A673 (cell line): ENCODE data around the gene CDKAL1.

Experiments used
- EZH2 ChIP-seq: fragments of 200-600 bp; sonication (generic); IDR thresholded peaks from 2 replicates; pipeline ENCODE4 v1.6.1; 2017; ENCODE audit warnings: borderline replicate concordance, low read depth, mild to moderate bottlenecking, mixed read lengths, antibody characterized with exemption, low read length; ENCODE audit not compliant: poor library complexity, severe bottlenecking
- TF ChIP-seq, protein P1 (sequence below): fragments of 300-800, 200-600 bp; sonication (generic); conservative IDR thresholded peaks from 2 replicates; pipeline ENCODE4 v1.5.1; 2017; ENCODE audit warnings: low read depth, mild to moderate bottlenecking, antibody characterized with exemption, low read length, moderate library complexity, mixed read lengths

GRCh38 chr6:21214738-21215448 is 680.6 kb downstream of the CDKAL1 start:
- TF ChIP-seq, protein P1, sequence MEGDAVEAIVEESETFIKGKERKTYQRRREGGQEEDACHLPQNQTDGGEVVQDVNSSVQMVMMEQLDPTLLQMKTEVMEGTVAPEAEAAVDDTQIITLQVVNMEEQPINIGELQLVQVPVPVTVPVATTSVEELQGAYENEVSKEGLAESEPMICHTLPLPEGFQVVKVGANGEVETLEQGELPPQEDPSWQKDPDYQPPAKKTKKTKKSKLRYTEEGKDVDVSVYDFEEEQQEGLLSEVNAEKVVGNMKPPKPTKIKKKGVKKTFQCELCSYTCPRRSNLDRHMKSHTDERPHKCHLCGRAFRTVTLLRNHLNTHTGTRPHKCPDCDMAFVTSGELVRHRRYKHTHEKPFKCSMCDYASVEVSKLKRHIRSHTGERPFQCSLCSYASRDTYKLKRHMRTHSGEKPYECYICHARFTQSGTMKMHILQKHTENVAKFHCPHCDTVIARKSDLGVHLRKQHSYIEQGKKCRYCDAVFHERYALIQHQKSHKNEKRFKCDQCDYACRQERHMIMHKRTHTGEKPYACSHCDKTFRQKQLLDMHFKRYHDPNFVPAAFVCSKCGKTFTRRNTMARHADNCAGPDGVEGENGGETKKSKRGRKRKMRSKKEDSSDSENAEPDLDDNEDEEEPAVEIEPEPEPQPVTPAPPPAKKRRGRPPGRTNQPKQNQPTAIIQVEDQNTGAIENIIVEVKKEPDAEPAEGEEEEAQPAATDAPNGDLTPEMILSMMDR: no peak
- no peak for TF ChIP-seq EZH2
